ENCODE data around the gene NOL4L.

Gene NOL4L

GRCh38 chr20:32456869-32457478 is 128.2 kb downstream of the NOL4L start:
- no peak for DNase-seq (ENCODE audit: low read depth)

- no peak for DNase-seq (ENCODE audit: low read depth)
These were observed 129.0 kb downstream of the NOL4L start for GRCh38 chr20:32455901-32456701.

- no peak for DNase-seq (ENCODE audit: low read depth)
These were observed 129.8 kb downstream of the NOL4L start for GRCh38 chr20:32455171-32455900.

- no peak for DNase-seq (ENCODE audit: low read depth)
These were observed 130.7 kb downstream of the NOL4L start for GRCh38 chr20:32454164-32455145.

GRCh38 chr20:32453467-32454163 is 131.5 kb downstream of the NOL4L start:
- DNase-seq (ENCODE audit: low read depth), result no peak

- no peak for DNase-seq (ENCODE audit: low read depth)
These were observed 132.2 kb downstream of the NOL4L start for GRCh38 chr20:32452776-32453466.

GRCh38 chr20:32451682-32452461 is 133.3 kb downstream of the NOL4L start:
- no peak for DNase-seq (ENCODE audit: low read depth)

- no peak for DNase-seq (ENCODE audit: low read depth)
These were observed 133.8 kb downstream of the NOL4L start for GRCh38 chr20:32451340-32451681.

- no peak for DNase-seq (ENCODE audit: low read depth)
These were observed 134.6 kb downstream of the NOL4L start for GRCh38 chr20:32450484-32451061.

- no peak for DNase-seq (ENCODE audit: low read depth)
These were observed 135.2 kb downstream of the NOL4L start for GRCh38 chr20:32449890-32450401.

GRCh38 chr20:32449057-32449889 is 135.9 kb downstream of the NOL4L start:
- DNase-seq (ENCODE audit: low read depth), result no peak

GRCh38 chr20:32448306-32449056 is 136.7 kb downstream of the NOL4L start:
- DNase-seq (ENCODE audit: low read depth), result no peak

- no peak for DNase-seq (ENCODE audit: low read depth)
These were observed 137.8 kb downstream of the NOL4L start for GRCh38 chr20:32447136-32448027.

GRCh38 chr20:32446301-32447100 is 138.6 kb downstream of the NOL4L start:
- DNase-seq (ENCODE audit: low read depth), result no peak

GRCh38 chr20:32445539-32446273 is 139.4 kb downstream of the NOL4L start:
- no peak for DNase-seq (ENCODE audit: low read depth)
